Retina (tissue), 1 donor: ENCODE measurements around the gene ADGRD1.
"Not testable (repeated sequence)": the region's sequence is repeated elsewhere in the genome, so short reads cannot be mapped to it uniquely, and the experiment has no call there.

ENCODE experiments used
- DNase-seq: peaks from one replicate; pipeline ENCODE4 v3.0.0-alpha.2; 2016

ADGRD1 gene

DNA sequence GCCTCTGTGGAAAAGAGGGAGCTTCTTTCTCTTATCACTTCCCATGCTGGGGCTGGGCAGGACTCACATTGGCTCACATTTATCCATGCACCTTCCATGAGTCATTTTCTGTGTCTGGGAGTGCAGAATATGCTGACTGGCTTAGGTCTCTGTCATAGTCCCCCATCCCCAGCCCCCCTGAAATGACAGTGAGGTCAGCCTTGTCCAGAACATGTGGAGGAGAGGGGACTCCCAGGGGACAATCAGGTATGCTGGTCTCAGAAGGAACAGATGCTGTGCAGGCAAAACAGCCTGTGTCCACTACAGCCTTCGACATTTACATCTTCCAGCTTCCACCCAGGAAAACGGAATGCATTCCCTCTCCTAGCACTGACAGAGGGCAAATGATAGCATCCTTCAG, 35.0 kb downstream of the ADGRD1 start:
- no peak for DNase-seq

- no peak for DNase-seq
These were observed 35.7 kb downstream of the ADGRD1 start for GRCh38 chr12:130989391-130989790.

DNA sequence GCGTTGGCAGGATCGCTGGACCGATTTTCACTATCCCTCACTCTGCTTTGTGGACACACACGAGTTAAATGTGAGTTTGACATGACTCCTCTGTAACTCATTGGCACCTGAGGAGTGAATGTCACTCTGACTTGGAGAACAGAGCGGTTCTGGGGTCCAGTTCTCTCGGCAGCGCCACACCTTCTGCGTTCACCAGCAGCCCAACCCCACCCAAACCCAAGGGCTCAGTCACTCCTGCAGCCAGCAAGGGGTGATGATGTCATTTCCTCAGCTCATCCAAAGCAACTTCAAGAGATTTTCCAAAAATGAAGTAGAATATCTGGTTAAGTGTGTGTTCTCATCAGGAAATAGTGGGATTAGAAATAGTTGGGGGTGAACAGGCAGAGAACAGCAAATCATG, 36.3 kb downstream of the ADGRD1 start:
- no peak for DNase-seq

GRCh38 chr12:130992448-130992847, 38.7 kb downstream of the ADGRD1 start:
- DNase-seq: no peak

DNA sequence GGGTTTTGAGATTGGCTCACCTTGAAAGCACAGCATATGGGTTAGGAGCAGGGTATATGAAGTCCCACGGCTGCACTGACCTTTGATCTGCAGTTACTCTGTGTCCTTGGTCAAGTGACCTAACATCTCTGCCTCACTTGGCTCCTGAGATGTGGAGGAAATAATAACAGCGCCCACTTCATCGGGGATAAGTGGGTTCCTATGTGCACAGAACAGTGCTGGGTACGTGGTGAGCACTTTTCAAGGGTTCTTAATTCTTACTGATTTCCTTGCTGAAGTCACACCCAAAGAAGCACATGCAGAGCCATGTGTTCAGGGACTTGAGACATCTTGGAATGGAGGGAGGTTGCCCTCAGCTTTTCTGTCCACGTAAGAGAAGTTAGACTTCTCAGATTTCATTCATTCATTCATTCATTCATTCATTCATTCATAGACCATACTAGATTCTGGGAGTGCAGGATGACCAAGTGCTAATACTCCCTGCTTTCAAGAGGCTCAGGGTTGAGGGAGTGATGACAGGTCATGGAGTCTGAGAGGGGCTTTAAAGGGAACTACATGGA, 39.4 kb downstream of the ADGRD1 start:
- DNase-seq: no peak

DNA sequence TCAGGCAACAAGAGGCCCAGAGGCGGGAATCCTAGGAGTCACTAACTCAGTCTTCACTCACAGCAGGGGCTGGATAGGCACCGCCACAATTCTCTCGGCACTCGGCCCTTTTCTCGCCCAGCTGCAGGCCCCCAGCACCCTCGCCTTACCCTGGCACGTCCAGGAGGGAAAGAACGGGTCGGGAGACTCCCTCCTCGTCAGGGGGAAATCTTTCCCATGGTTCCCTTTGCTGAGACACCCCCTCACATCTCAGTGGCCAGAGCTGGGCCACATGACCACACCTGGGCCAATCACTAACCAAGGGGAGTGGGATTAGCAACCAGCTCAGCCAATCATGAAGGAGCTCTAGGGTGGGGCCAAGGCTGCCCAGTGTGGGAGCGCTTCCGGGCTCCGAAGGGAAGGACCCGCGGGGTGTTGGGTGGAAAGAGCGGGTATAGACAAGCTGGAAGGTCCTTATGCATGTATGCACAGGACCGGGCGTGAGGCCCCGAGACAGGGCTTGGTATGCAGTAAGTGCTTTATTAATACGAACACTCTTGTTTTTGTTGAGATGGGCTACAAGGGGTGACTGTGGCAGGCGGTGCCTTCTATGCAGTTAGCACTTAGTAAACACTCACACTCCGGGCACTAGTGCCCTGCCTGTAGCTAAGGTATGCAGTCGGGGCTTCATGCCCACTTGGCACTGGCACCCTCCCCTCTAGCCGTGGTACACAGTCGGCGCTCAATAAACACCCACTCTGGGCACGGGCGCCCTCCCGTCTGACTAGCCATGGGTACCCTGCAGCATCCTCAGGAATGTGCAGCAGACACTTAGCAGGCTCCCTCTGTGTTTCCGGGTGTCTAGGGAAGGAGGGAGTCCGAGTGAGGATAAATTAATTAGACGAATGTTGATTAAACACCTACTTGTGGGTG, 40.3 kb downstream of the ADGRD1 start:
- DNase-seq: no peak

- no peak for DNase-seq
These were observed 41.2 kb downstream of the ADGRD1 start for GRCh38 chr12:130994821-130995375.

DNA sequence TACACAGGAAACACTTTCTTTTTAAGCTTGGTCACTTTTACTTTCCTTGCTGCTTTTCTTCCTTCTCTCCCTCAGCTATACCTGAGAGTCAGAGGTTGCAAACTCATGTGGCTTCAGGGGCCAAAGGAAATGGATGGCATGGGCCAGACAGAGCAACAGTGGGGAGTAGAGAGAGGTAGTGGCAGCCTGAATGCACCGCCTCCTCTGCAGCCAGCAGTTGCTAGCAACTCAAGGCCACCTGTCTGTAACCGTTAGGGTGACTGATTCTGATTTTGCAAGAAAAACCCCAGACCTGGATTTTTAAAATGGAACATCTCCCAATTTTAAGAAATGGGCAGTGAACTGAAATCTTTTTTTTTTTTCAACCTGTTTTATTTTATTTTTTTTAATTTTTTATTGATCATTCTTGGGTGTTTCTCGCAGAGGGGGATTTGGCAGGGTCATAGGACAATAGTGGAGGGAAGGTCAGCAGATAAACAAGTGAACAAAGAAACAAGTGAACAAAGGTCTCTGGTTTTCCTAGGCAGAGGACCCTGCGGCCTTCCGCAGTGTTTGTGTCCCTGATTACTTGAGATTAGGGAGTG, 41.8 kb downstream of the ADGRD1 start:
- not testable (repeated sequence) for DNase-seq

DNA sequence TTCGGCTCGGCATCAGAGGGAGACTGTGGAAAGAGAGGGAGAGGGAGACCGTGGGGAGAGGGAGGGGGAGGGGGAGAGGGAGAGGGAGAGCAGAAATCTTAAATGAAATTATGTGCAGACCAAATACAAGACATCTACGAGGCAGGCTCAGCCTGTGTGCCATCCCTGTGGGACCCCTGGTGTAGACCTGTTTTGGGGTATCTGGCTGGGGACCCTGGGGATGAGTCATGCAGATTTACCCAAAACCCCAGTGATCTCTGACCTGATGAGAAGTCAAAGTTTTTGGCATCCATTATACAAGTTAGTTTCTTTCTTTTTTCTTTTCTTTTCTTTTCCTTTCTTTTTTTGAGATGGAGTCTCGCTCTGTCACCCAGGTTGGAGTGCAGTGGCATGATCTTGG, 44.4 kb downstream of the ADGRD1 start:
- no peak for DNase-seq

GRCh38 chr12:131000000-131000486, 46.3 kb downstream of the ADGRD1 start:
- no peak for DNase-seq

DNA sequence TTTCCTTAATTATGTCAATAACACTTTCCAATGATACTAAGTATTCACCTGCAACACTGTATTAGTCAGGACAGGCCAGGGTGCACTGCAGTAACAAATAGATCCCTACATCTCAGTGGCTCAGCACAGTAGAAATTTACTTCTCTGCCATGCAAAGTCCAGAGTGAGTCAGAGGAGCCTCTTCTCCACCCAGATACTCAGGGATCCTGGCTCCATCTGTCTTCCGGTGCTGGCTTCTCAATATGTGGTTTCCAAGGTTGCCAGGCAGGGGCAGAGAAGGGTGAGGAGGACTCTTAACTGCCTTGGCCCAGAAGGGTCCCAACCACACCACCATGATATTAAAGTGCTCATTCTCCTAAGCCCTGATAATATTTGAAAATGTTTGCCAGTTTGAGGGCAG, 47.8 kb downstream of the ADGRD1 start:
- no peak for DNase-seq

- no peak for DNase-seq
These were observed 48.5 kb downstream of the ADGRD1 start for GRCh38 chr12:131002216-131002631.

DNA sequence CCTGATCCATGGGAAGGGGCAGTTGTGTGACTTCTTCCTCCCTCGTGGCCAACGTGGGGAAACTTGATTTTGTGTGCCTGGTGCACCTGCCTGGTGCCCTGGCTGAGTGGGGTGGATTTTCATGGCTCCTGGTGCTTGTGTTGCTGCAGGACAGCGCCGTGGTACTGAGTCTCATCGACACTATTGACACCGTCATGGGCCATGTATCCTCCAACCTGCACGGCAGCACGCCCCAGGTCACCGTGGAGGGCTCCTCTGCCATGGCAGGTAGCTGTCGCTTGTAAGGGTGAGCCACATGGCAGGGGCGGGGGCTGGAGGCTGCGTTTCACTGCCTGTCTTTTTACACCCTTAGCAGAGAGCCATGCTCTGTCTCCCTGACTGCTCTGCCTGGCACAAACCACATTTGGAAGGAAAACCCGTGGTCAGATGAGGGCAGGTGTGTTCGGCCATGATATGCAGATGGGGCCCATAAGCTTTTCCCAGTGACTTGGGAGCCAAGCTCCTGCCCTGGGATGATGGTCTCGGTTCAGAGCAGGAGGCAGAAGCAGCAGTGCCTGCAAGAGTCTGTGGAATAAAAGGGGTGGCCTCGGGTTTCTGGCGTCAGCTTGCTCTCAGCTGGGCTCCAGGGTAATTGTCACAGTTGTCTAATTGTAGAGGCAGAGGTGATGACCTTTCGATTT, 49.5 kb downstream of the ADGRD1 start:
- no peak for DNase-seq

DNA sequence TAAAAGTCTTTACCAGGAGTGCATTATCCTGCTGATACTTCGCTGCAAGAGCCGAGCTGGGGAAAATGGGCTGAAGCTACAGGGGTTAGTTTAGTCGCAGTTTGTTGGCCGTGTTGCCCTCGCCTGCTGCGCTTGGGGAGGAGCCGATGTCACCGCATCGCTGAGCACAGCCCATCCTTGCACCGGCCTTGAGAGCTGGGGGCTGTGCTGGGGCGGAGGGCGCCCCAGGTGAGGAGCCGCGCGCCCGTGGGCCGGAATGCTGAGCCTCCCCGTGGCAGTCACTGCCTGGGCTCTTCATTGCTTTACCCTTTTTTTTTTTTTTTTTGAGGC, 50.0 kb downstream of the ADGRD1 start:
- DNase-seq: peak; percentile 74

DNA sequence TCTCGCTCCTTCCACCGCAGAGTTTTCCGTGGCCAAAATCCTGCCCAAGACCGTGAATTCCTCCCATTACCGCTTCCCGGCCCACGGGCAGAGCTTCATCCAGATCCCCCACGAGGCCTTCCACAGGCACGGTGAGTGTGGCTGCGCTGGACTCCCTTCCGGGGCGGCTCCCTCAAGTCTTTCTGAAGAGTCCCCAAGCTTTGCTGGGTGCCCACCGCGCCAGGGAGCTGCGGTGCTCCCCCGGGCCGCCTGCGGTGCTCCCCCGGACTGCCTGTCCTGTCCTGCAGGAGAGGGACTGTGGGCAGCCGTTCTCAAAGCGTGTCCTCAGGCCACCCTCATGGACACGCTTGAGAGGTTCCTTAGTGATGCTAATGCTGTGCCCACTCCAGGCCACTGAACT, 50.5 kb downstream of the ADGRD1 start:
- no peak for DNase-seq

DNA sequence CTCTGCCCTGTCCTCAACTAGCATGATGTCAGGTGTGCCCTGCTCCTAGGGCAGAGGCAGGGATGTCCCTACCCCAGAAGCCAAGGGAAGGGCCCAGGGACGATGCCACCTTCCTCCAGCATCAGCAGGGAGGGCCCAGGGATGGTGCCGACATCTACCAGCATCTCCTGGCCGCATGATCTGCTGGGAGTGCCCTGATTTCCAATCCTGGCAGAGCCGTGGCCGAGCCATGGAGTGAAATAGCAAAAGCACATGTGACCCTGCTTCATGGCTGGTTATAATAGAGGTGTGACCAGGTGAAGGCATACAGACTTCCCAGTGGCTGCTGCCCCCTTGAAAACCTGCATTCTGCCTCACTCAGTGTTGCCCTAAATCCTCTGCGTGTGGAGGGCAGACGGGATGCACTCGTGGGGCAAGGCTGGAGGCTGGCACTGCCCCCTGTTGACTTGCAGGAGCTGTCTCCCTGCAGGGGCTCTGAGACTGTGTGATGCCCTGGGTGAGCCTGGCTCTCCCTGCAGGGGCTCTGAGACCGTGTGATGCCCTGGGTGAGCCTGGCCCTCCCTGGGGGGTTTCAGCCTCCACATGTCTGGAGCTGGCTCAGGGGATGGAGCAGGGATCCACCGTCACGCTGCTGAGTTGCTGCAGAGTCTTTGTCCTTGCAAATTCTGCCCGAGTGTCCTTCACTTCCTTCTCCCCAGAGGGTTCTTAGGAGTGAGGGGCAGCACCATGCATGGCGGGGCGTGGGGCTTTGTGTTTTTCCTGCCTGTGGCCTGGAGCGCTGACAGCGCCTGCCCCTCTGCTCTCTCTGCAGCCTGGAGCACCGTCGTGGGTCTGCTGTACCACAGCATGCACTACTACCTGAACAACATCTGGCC, 51.7 kb downstream of the ADGRD1 start:
- no peak for DNase-seq

- no peak for DNase-seq
These were observed 52.5 kb downstream of the ADGRD1 start for GRCh38 chr12:131006036-131006735.

DNA sequence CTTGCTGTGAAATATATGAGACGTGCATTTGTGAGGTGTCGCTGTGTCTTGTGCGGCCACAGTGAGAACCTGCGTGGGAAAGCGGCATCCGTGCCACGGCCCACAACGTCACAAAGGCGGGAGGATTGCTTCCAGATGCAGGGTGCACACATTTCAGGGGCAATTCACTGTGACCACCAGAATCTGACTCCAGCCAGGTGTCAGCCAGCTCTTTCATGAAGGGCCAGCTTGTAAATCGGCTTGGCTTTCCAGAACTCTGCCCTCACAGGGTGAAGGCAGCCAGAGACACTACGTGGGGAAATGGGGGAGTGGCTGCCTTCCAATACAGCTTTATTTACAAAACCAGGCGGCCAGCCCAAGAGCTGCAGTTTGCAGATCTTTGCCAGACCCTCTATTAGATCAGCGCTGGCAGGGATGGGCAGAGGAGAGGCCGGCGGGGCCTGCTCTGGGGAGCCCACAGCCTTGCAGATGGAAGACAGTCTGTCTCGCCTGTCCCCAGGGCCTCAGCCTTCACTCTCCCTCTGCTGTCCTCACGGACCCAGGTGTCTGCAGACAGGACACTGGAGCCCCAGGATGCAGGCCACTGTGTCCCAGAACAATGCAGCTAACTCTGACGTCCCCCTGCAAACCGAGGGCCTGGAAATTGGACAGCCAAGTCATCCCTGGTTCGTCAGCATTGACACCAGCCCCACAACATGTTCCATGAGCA, 53.5 kb downstream of the ADGRD1 start:
- no peak for DNase-seq

DNA sequence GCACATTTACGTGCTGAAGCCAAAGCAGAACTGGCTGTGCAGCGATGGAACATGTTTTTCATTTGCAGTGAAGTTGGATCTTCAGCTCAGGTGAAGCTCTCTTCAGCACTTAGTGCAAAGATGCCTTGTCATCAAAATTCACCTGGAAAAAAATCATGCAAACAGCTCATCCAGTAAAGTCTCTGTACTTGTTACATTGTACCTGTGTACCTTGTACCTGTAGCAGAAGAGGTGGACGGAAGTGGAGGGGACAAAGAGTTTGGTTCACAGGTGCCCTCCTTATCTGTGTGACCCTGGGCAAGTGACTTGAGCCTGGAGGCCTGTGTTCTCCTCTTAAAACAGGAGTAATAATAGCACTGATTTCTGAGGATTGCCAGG, 54.0 kb downstream of the ADGRD1 start:
- no peak for DNase-seq

DNA sequence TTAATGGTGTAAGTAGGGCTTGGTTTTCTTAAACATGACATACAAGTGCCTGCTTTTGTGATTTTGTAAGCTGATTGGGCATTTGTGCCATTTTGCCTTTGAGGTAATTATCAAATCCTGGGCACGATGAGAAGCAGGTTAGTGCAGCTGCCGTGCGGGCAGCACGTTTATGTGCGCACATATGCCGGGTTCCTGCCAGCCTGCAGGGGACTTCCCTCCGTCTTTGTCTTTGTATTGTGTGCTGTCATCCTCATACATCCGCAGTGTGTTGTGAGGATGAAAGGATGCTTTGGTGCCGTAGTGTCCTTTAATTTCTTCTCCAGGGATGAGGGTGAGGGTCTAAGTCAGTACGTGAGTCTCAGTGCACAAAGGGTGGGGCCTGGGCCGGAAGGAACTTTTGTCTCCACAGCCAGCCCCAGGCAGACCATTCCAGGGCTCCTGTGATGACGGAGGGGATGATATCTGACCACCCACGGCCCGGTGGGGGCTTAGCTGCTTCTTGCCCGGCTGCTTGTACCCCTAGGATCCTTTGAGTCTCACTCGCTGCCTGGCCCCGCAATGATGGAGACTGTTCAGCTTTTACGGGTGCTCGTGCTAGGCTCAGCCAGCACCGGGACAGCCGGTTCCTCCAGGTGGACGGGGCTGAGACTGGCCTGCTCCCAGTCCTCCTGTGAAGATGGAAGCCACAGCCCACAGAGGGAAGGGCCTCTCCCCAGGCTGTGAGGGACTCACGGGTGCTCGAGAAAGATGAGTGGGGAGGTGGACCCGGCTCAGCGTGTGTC, 54.6 kb downstream of the ADGRD1 start:
- no peak for DNase-seq
